H1 (cell line): Measurements from ENCODE around the gene DIAPH2. TPM values are rescaled to one million over a fixed set of nuclear protein-coding genes. Genes with fewer than 3 reads are reported as not detected.

Experiments used
- CTCF ChIA-PET: fragments of 300-600 bp; sonication (Branson Sonifier 250); formaldehyde crosslinking; loops from one replicate; lab custom pipeline; 2021; ENCODE audit not compliant: partially characterized antibody; lab: Charles Lee
- POLR2A ChIA-PET: fragments of 300-600 bp; sonication (Branson Sonifier 250); formaldehyde crosslinking; loops from one replicate; lab custom pipeline; 2021; ENCODE audit warnings: inconsistent platforms; ENCODE audit not compliant: partially characterized antibody; lab: Charles Lee
- DNase-seq, 2 experiments: peaks; one replicate each; pipeline versions ENCODE4 v3.0.0 to v3.0.0-alpha.2; 2010 to 2022; ENCODE audit warnings: low spot score in 2 of 2, low read depth in 1 of 2, mixed read lengths in 1 of 2
- FAIRE-seq: peaks from 2 replicates; lab custom pipeline; 2011; peaks lifted over from hg19 to GRCh38; lab: Jason Lieb, UNC
- H2AFZ ChIP-seq: 2 replicates; pipeline ENCODE4 v1.8.1; 2012; ENCODE audit warnings: low read length, inconsistent platforms
- H2AK5ac ChIP-seq: 2 replicates; pipeline ENCODE4 v1.6.1; 2013; ENCODE audit warnings: low read depth, low read length
- H2BK120ac ChIP-seq: replicated peaks from 2 replicates; pipeline ENCODE3; 2013; ENCODE audit warnings: low read depth, low read length, inconsistent platforms
- H2BK12ac ChIP-seq: 2 replicates; pipeline ENCODE4 v1.6.1; 2013; ENCODE audit warnings: low read depth, low read length
- H2BK15ac ChIP-seq: 2 replicates; pipeline ENCODE4 v1.6.1; 2013; ENCODE audit warnings: low read length
- H2BK20ac ChIP-seq: 2 replicates; pipeline ENCODE4 v1.6.1; 2013; ENCODE audit warnings: low read length
- H2BK5ac ChIP-seq: 2 replicates; pipeline ENCODE4 v1.6.1; 2013; ENCODE audit warnings: low read depth, low read length
- H3K14ac ChIP-seq: 2 replicates; pipeline ENCODE4 v1.6.1; 2013; ENCODE audit warnings: inconsistent platforms; ENCODE audit not compliant: insufficient read length
- H3K18ac ChIP-seq: 2 replicates; pipeline ENCODE4 v1.6.1; 2013; ENCODE audit warnings: low read length; ENCODE audit errors: extremely low read depth
- H3K23ac ChIP-seq: 2 replicates; pipeline ENCODE4 v1.6.1; 2013; ENCODE audit warnings: inconsistent platforms; ENCODE audit not compliant: insufficient read length
- H3K23me2 ChIP-seq: 2 replicates; pipeline ENCODE4 v1.6.1; 2013; ENCODE audit warnings: low read depth, low read length
- H3K27ac ChIP-seq: 2 replicates; pipeline ENCODE4 v1.6.1; 2011; ENCODE audit warnings: low read depth, low read length, inconsistent platforms
- H3K27me3 ChIP-seq, 4 experiments: replicated peaks in 1 of 4; 1 replicate in 1 of 4; 2 replicates in 3 of 4; pipeline versions ENCODE4 v1.6.1 to v1.8.1; 2011 to 2013; ENCODE audit warnings: low read length in 3 of 4, mild to moderate bottlenecking in 3 of 4, inconsistent platforms in 2 of 4, mixed read lengths in 2 of 4, moderate library complexity in 1 of 4; ENCODE audit not compliant: control insufficient read depth in 3 of 4, insufficient read depth in 3 of 4; ENCODE audit errors: extremely low read depth in 1 of 4
- H3K36me3 ChIP-seq, 4 experiments: 2 replicates each; pipeline versions ENCODE4 v1.6.1 to v1.8.1; 2011 to 2013; ENCODE audit warnings: mild to moderate bottlenecking in 4 of 4, low read length in 3 of 4, moderate library complexity in 2 of 4, control low read depth in 1 of 4, inconsistent platforms in 1 of 4; ENCODE audit not compliant: insufficient read depth in 4 of 4, control insufficient read depth in 2 of 4
- H3K4ac ChIP-seq: replicated peaks from 2 replicates; pipeline ENCODE3; 2013; ENCODE audit warnings: low read length, low read depth, mixed read lengths, inconsistent platforms; ENCODE audit not compliant: insufficient read length
- H3K4me1 ChIP-seq, 4 experiments: replicated peaks in 1 of 4; 1 replicate in 1 of 4; 2 replicates in 3 of 4; pipeline versions ENCODE4 v1.6.1 to v1.8.1; 2011 to 2013; ENCODE audit warnings: low read length in 3 of 4, inconsistent platforms in 2 of 4, mixed read lengths in 1 of 4; ENCODE audit not compliant: insufficient read depth in 4 of 4, control insufficient read depth in 3 of 4
- H3K4me2 ChIP-seq, 2 experiments: 2 replicates each; pipeline versions ENCODE4 v1.6.1 to v1.8.1; 2011 to 2013; ENCODE audit warnings: low read depth in 2 of 2, low read length in 2 of 2, control low read depth in 1 of 2, inconsistent platforms in 1 of 2, mild to moderate bottlenecking in 1 of 2; ENCODE audit not compliant: insufficient read depth in 1 of 2
- H3K4me3 ChIP-seq, 4 experiments: fragments of 200-600, 300-600 bp in 1 of 4; sonication (generic), shearing (Covaris generic), sonication (Bioruptor Twin) in 1 of 4; 2 replicates each; pipeline versions ENCODE4 v1.5.1 to v1.8.1; 2011 to 2016; ENCODE audit warnings: low read length in 4 of 4, low read depth in 3 of 4, control low read depth in 2 of 4, inconsistent platforms in 2 of 4, mild to moderate bottlenecking in 2 of 4, mixed read lengths in 1 of 4, moderate library complexity in 1 of 4; ENCODE audit not compliant: insufficient read depth in 2 of 4; ENCODE audit errors: extremely low read depth in 1 of 4
- H3K56ac ChIP-seq: replicated peaks from 2 replicates; pipeline ENCODE3; 2013; ENCODE audit warnings: low read depth, mild to moderate bottlenecking, mixed read lengths, low read length, inconsistent platforms; ENCODE audit not compliant: insufficient read length
- H3K79me1 ChIP-seq: 2 replicates; pipeline ENCODE4 v1.6.1; 2013; ENCODE audit warnings: low read depth, low read length, control low read depth
- H3K79me2 ChIP-seq, 2 experiments: 2 replicates each; pipeline versions ENCODE4 v1.6.1 to v1.8.1; 2012 to 2013; ENCODE audit warnings: low read length in 2 of 2, mild to moderate bottlenecking in 2 of 2, inconsistent platforms in 1 of 2; ENCODE audit not compliant: insufficient read depth in 2 of 2, control insufficient read depth in 1 of 2
- H3K9ac ChIP-seq, 4 experiments: replicated peaks in 1 of 4; 1 replicate in 1 of 4; 2 replicates in 3 of 4; pipeline versions ENCODE4 v1.6.1 to v1.8.1; 2011 to 2013; ENCODE audit warnings: low read depth in 3 of 4, low read length in 3 of 4, control low read depth in 2 of 4, mild to moderate bottlenecking in 2 of 4, moderate library complexity in 2 of 4, inconsistent platforms in 1 of 4; ENCODE audit errors: extremely low read depth in 1 of 4
- H3K9me3 ChIP-seq, 2 experiments: 2 replicates each; pipeline versions ENCODE4 v1.6.1 to v1.8.1; 2012 to 2013; ENCODE audit warnings: mild to moderate bottlenecking in 2 of 2, moderate library complexity in 2 of 2, control low read depth in 1 of 2, inconsistent platforms in 1 of 2, low read depth in 1 of 2, low read length in 1 of 2, mixed read lengths in 1 of 2; ENCODE audit not compliant: insufficient read depth in 2 of 2
- H4K20me1 ChIP-seq, 2 experiments: replicated peaks in 1 of 2; 2 replicates each; pipeline versions ENCODE3 to v1.8.1; 2011 to 2013; ENCODE audit warnings: inconsistent platforms in 2 of 2, low read length in 2 of 2, mild to moderate bottlenecking in 1 of 2; ENCODE audit not compliant: insufficient read depth in 2 of 2, control insufficient read depth in 1 of 2
- H4K5ac ChIP-seq: 2 replicates; pipeline ENCODE4 v1.6.1; 2013; ENCODE audit warnings: low read length, low read depth, mixed read lengths, inconsistent platforms; ENCODE audit not compliant: insufficient read length
- H4K8ac ChIP-seq: 2 replicates; pipeline ENCODE4 v1.8.0; 2013; ENCODE audit warnings: mild to moderate bottlenecking, moderate library complexity, low read length, inconsistent platforms; ENCODE audit not compliant: insufficient read depth; ENCODE audit errors: extremely low read depth
- H4K91ac ChIP-seq: replicated peaks from 2 replicates; pipeline ENCODE3; 2013; ENCODE audit warnings: low read length, mixed read lengths, inconsistent platforms; ENCODE audit not compliant: insufficient read length
- NRF1 ChIP-seq: IDR thresholded peaks from 2 replicates; pipeline ENCODE4 v1.6.1; 2011; ENCODE audit warnings: mild to moderate bottlenecking, low read depth, low read length, improper control_type of control experiment
- RAD21 ChIP-seq, 2 experiments: IDR thresholded peaks in 1 of 2; conservative IDR thresholded peaks in 1 of 2; 2 replicates each; pipeline ENCODE4 v1.6.1; 2011; ENCODE audit warnings: low read depth in 2 of 2, low read length in 2 of 2, improper control_type of control experiment in 1 of 2, inconsistent platforms in 1 of 2, mild to moderate bottlenecking in 1 of 2, moderate library complexity in 1 of 2
- polyA plus RNA-seq, 7 experiments: library from polyadenylated mRNA; depleted of rRNA in 3 of 7; stranded (reverse) in 5 of 7; unstranded in 2 of 7; fragments of >200 nt in 5 of 7; fragments of 200-250 nt in 2 of 7; gene quantifications; 1 replicate in 5 of 7; 2 replicates in 1 of 7; 4 replicates in 1 of 7; pipeline versions ENCODE4 v1.2.1 to v1.2.3, GENCODE V29; 2011 to 2013; ENCODE audit warnings: missing spikeins in 2 of 7, mixed read lengths in 2 of 7
- total RNA-seq: library from RNA; stranded (reverse); fragmentation: NEBNext Ultra II Directional; extraction: Animal tissue kit (Norgen Biotek cat#: 25700); gene quantifications from 2 replicates; pipeline ENCODE4 v1.2.1, GENCODE V29; 2021

Gene DIAPH2
- total and polyA plus RNA-seq, 2 of the 8 experiments (the other 6 are each of a cell fraction or from before 2014, with no cell fraction given), result 4.4 to 24.3 TPM

DNA sequence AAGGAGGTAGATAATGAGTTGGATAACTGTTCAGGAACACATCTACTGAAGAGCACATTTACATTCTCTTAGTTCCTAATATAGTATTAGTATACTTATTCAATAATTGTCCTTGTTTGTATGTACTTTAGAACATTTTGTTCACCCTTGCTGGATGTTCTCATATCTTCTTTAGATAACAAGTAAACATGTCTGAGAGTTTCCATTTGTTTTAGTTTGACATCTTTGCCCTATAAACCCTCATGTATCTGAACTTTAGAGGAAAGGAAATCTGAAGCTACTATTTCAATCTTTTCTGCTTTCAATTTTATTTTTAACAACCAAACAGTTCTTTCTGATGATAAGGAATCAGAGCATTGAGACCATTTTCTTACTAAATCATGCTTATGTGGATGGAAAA, 717.7 kb downstream of the DIAPH2 start:
- Histone ChIP-seq H2AK5ac (no peak overlapping the region), H3K4me3 (no peak overlapping the region), H3K4ac (no peak overlapping the region), H2BK12ac (no peak overlapping the region), H3K23me2 (no peaks in the 10 kb centered on the region), H2AFZ (no peak overlapping the region), H3K23ac (no peak overlapping the region), H3K9me3 (no peaks in the 10 kb centered on the region), H3K4me1 (peaks cover 0 to 2% (median 0%) of the 10 kb centered on the region in 4 experiments; a peak in 1 of 7 replicates), H3K36me3 (peaks cover 0 to 30% (median under 1%) of the 10 kb centered on the region in 4 experiments; a peak in 2 of 8 replicates), H3K14ac (no peak overlapping the region), H3K79me1 (no peaks in the 10 kb centered on the region), H2BK120ac (no peak overlapping the region), H2BK20ac (no peak overlapping the region), H3K27me3 (no peaks in the 10 kb centered on the region), H4K8ac (no peak overlapping the region), H3K4me2 (no peak overlapping the region), H3K56ac (no peak overlapping the region), H3K9ac (no peak overlapping the region), H3K79me2 (peaks cover 0 to 4% of the 10 kb centered on the region in 2 experiments; a peak in 1 of 4 replicates), H4K91ac (no peak overlapping the region), H4K20me1 (no peaks in the 10 kb centered on the region), H2BK5ac (no peak overlapping the region), H4K5ac (no peak overlapping the region)
- no peak for FAIRE-seq
- POLR2A ChIA-PET, result no interaction called here
- TF ChIP-seq RAD21 (IDR thresholded peaks at IDR 0.05 in 1 of 2, conservative IDR thresholded peaks at IDR 0.05 in 1 of 2; ENCODE audit: low read depth in 2 of 2, low read length in 2 of 2), result no peak
- no peak for TF ChIP-seq NRF1
- TF ChIP-seq, all 59 proteins: peak for 0
- Histone ChIP-seq H3K27ac (no peak overlapping the region), H3K18ac (no peak overlapping the region), H2BK15ac (no peak overlapping the region)
- DNase-seq, result no peak
- CTCF ChIA-PET, result no interaction called here
